ENCODE data around the gene SNX33. TPM values are rescaled to one million over a fixed set of nuclear protein-coding genes. Genes with fewer than 3 reads are reported as not detected.

SNX33 gene
- total RNA-seq, 2 donors from 2014 or later = 18.9 to 23.2 TPM

DNA sequence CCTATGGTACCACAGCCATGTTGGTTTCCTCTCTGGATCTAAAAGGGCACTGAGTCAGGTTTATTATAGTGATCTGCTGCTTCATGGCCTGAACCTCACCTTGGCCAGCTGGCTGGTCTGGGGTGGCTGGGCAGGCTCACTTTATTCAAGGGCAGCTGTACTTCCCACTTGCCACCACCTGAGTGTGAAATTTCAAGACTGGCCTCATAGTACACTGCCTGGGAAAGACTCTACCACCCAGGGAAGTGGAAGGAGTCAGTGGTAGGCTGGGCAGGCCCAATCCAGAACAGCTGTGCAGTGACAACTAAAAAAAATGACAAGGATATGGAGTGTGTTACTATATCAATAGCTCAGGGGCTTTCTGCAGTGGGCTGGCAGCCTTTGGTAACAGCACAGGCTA lies 30.9 kb upstream of the SNX33 start:
- no peak overlapping the region for H3K27ac Mint-ChIP-seq
- no peaks in the 10 kb centered on the region for H3K27me3 Mint-ChIP-seq (ENCODE audit: insufficient read depth)
- H3K4me3 ChIP-seq (ENCODE audit: low read length) = no peak overlapping the region
- no peak overlapping the region for H3K9ac ChIP-seq (ENCODE audit: extremely low read depth, low read length, poor library complexity, severe bottlenecking)
- peaks cover 64% of the 10 kb centered on the region for H3K36me3 ChIP-seq (ENCODE audit: control insufficient read depth, insufficient read depth, low read length)
- no peak overlapping the region for H3K27ac ChIP-seq (ENCODE audit: low read depth, low read length)
- no peak for TF ChIP-seq CTCF (conservative IDR thresholded peaks at IDR 0.05)
- no peak overlapping the region for H3K4me3 Mint-ChIP-seq
- no peaks in the 10 kb centered on the region for H3K4me1 ChIP-seq (ENCODE audit: control insufficient read depth, insufficient read depth, low read length)
- H3K36me3 Mint-ChIP-seq (ENCODE audit: low read depth) = peaks cover 63% of the 10 kb centered on the region
- no peaks in the 10 kb centered on the region for H3K27me3 ChIP-seq (ENCODE audit: control insufficient read depth, insufficient read depth, low read length, poor library complexity, severe bottlenecking)
- H3K9me3 Mint-ChIP-seq = no peaks in the 10 kb centered on the region
- H3K4me1 Mint-ChIP-seq = no peaks in the 10 kb centered on the region
- no peak for DNase-seq
- H3K9me3 ChIP-seq (ENCODE audit: control insufficient read depth, low read length) = no peaks in the 10 kb centered on the region

GRCh38 chr15:75620058-75620820 lies 27.5 kb upstream of the SNX33 start:
- Histone ChIP-seq H3K27ac (ENCODE audit: low read depth, low read length) (no peak overlapping the region), H3K9me3 (ENCODE audit: control insufficient read depth, low read length) (no peaks in the 10 kb centered on the region), H3K4me3 (ENCODE audit: low read length) (no peak overlapping the region), H3K9ac (ENCODE audit: extremely low read depth, low read length, poor library complexity, severe bottlenecking) (no peak overlapping the region), H3K27me3 (ENCODE audit: control insufficient read depth, insufficient read depth, low read length, poor library complexity, severe bottlenecking) (no peaks in the 10 kb centered on the region), H3K4me1 (ENCODE audit: control insufficient read depth, insufficient read depth, low read length) (no peaks in the 10 kb centered on the region), H3K36me3 (ENCODE audit: control insufficient read depth, insufficient read depth, low read length) (peaks cover 39% of the 10 kb centered on the region)
- Mint-ChIP-seq H3K4me1 (no peaks in the 10 kb centered on the region), H3K36me3 (ENCODE audit: low read depth) (peaks cover 40% of the 10 kb centered on the region), H3K27me3 (ENCODE audit: insufficient read depth) (no peaks in the 10 kb centered on the region), H3K4me3 (no peak overlapping the region), H3K27ac (no peak overlapping the region), H3K9me3 (no peaks in the 10 kb centered on the region)
- WGBS, 2 experiments (ENCODE audit: insufficient coverage in 1 of 2, insufficient read length in 1 of 2) = 98% methylated on average over 4 of the region's 4 CpGs; no CpG with 5 or more reads in 1 of the 2 experiments
- DNase-seq = no peak
- no peak for TF ChIP-seq CTCF (conservative IDR thresholded peaks at IDR 0.05)

DNA sequence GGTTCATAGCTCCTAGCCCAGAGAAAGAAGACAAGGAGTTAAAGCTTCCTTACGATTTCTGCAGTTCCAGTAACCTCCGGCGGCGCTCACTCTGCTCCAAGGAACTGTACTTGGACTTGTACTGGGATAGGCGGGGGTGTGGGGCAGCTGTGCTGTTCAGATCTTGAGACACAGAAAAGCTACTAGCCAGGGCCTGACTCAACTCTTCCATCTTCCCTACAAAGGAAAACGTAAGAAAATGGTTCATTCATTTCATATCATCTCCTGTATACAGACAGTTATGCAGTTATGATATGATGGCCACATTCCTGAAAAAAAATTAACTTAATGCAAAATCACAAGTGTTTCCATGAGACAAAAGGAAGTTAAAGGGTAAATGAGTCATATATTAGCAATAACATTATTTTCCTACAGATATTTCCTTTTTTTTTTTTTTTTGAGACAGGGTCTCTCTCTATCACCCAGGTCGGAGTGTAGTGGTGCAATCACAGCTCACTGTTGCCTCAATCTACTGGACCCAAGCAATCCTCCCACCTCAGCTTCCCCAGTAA lies 26.8 kb upstream of the SNX33 start:
- H3K4me3 ChIP-seq (ENCODE audit: low read length) = no peak overlapping the region
- H3K27ac ChIP-seq (ENCODE audit: low read depth, low read length) = no peak overlapping the region
- Mint-ChIP-seq H3K36me3 (ENCODE audit: low read depth) (peaks cover 34% of the 10 kb centered on the region), H3K27ac (no peak overlapping the region), H3K4me1 (no peaks in the 10 kb centered on the region), H3K9me3 (no peaks in the 10 kb centered on the region), H3K4me3 (no peak overlapping the region), H3K27me3 (ENCODE audit: insufficient read depth) (no peaks in the 10 kb centered on the region)
- H3K9me3 ChIP-seq (ENCODE audit: control insufficient read depth, low read length) = no peaks in the 10 kb centered on the region
- no peak overlapping the region for H3K9ac ChIP-seq (ENCODE audit: extremely low read depth, low read length, poor library complexity, severe bottlenecking)
- WGBS, 2 experiments (ENCODE audit: insufficient coverage in 1 of 2, insufficient read length in 1 of 2) = 95 to 99% methylated on average over 5 to 7 of the region's 7 CpGs
- H3K27me3 ChIP-seq (ENCODE audit: control insufficient read depth, insufficient read depth, low read length, poor library complexity, severe bottlenecking) = no peaks in the 10 kb centered on the region
- TF ChIP-seq CTCF (conservative IDR thresholded peaks at IDR 0.05) = no peak
- H3K36me3 ChIP-seq (ENCODE audit: control insufficient read depth, insufficient read depth, low read length) = peaks cover 34% of the 10 kb centered on the region
- no peaks in the 10 kb centered on the region for H3K4me1 ChIP-seq (ENCODE audit: control insufficient read depth, insufficient read depth, low read length)
- DNase-seq = no peak

Measured in endodermal cell (in vitro differentiated cells).